ENCODE measurements around the gene IMMP2L. TPM values are rescaled to one million over a fixed set of nuclear protein-coding genes. Genes with fewer than 3 reads are reported as not detected.
A peak's percentile ranks its signal among the peaks of the same experiment; 100 is the strongest.

The IMMP2L gene
- total RNA-seq, 3 donors from 2014 or later (not counting 1 experiment from before 2014, with no cell fraction given): 6.9 to 9.2 (median 8.7) TPM

DNA sequence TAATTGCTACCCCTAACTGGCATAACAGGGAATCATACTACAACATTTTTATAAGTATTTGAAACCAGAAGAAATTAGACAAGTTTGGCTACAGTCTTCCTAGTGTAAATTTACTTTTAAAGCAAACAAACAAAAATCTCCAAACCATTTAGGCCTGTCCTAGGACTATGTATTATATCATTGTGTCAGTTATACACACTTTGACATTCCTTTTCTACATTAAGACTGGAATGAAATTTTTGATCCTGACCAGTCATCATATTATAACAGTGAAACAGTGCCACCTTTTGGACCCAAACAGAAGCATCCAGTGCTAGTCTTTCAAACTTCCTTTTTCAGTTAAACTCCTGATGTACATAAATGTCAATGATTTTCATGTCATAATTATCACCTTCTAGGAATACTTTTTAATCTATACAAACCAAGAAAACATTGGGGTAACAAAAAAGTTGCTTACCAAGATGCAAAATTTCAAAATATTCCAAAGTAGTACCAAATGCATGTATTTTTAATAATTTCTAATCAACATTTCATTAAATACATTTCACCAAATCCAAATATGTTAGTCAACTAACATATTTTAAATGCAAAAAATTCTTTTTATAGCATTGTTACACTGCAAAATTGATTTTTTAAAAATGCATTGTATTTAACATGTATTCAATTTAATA lies 75.7 kb downstream of the IMMP2L start:
- H3K36me3 Mint-ChIP-seq: no peaks in the 10 kb centered on the region
- DNase-seq: peak in 1 of 2 donors; percentile 63
- Histone ChIP-seq H3K27ac (ENCODE audit: low read length) (no peak overlapping the region), H3K9me3 (ENCODE audit: control insufficient read depth, insufficient read depth, low read length) (no peaks in the 10 kb centered on the region), H3K27me3 (ENCODE audit: control insufficient read depth, insufficient read depth, low read length) (no peaks in the 10 kb centered on the region), H3K4me3 (ENCODE audit: low read length) (no peak overlapping the region), H3K36me3 (ENCODE audit: control insufficient read depth, insufficient read depth, low read length) (no peaks in the 10 kb centered on the region), H3K4me1 (ENCODE audit: control insufficient read depth, insufficient read depth, low read length) (no peaks in the 10 kb centered on the region)
- intact Hi-C loops (cut with micrococcal nuclease): no loop called here
- H3K4me1 Mint-ChIP-seq: no peaks in the 10 kb centered on the region
- peak; percentile 58 for TF ChIP-seq CTCF (IDR thresholded peaks at IDR 0.05)
- no peaks in the 10 kb centered on the region for H3K9me3 Mint-ChIP-seq
- no peak overlapping the region for H3K4me3 Mint-ChIP-seq
- no peak overlapping the region for H3K27ac Mint-ChIP-seq
- peak in 1 of 3 donors; percentile 40 for ATAC-seq
- no peaks in the 10 kb centered on the region for H3K27me3 Mint-ChIP-seq (ENCODE audit: low read depth in 2 of 2)

DNA sequence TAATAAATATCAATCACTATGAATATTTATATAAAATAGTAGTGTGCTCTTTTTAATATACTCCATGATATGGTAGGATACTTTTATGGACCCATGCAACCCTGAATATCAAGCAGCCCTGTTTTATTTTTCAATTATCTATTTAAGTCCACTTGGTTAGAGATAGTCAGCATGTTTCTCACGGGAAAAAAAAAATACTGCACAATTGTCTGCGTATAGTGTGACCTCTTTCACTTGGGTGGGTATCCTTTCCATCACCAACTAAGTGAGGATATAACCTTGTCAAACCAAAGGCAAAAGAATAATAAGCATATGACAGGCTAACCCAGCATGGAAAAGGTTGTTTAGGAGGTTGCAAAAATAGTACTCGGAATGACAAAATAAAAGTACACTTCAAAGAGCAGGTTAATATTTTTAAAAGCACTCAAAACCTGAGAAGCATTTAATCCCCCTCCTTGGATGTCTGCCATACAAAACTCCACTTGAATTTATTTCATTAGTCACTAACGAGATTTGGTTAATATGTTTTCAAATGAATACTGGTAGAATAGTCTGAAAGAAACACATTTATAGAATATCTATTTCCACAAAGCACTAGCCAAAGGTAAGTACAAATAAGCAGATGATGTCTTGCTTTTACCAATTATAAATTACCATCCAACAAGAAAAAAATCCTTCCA lies 76.5 kb downstream of the IMMP2L start:
- Mint-ChIP-seq H3K4me3 (no peak overlapping the region), H3K27me3 (ENCODE audit: low read depth in 2 of 2) (no peaks in the 10 kb centered on the region), H3K9me3 (no peaks in the 10 kb centered on the region), H3K27ac (no peak overlapping the region), H3K36me3 (no peaks in the 10 kb centered on the region), H3K4me1 (no peaks in the 10 kb centered on the region)
- ATAC-seq: no peak
- H3K4me3 ChIP-seq (ENCODE audit: low read length): no peak overlapping the region
- no peaks in the 10 kb centered on the region for H3K4me1 ChIP-seq (ENCODE audit: control insufficient read depth, insufficient read depth, low read length)
- no peaks in the 10 kb centered on the region for H3K9me3 ChIP-seq (ENCODE audit: control insufficient read depth, insufficient read depth, low read length)
- H3K27me3 ChIP-seq (ENCODE audit: control insufficient read depth, insufficient read depth, low read length): no peaks in the 10 kb centered on the region
- no peak for DNase-seq
- intact Hi-C loops (cut with micrococcal nuclease): no loop called here
- WGBS (ENCODE audit: insufficient coverage): 91% methylated on average over 3 of the region's 4 CpGs
- H3K27ac ChIP-seq (ENCODE audit: low read length): no peak overlapping the region
- TF ChIP-seq CTCF (IDR thresholded peaks at IDR 0.05): no peak
- H3K36me3 ChIP-seq (ENCODE audit: control insufficient read depth, insufficient read depth, low read length): no peaks in the 10 kb centered on the region

- Histone ChIP-seq H3K9me3 (ENCODE audit: control insufficient read depth, insufficient read depth, low read length) (no peaks in the 10 kb centered on the region), H3K36me3 (ENCODE audit: control insufficient read depth, insufficient read depth, low read length) (no peaks in the 10 kb centered on the region), H3K27ac (ENCODE audit: low read length) (no peak overlapping the region), H3K4me1 (ENCODE audit: control insufficient read depth, insufficient read depth, low read length) (no peaks in the 10 kb centered on the region), H3K27me3 (ENCODE audit: control insufficient read depth, insufficient read depth, low read length) (no peaks in the 10 kb centered on the region), H3K4me3 (ENCODE audit: low read length) (no peak overlapping the region)
- DNase-seq (no peak), ATAC-seq (no peak)
- no peaks in the 10 kb centered on the region for H3K27me3 Mint-ChIP-seq (ENCODE audit: low read depth in 2 of 2)
- no peak for TF ChIP-seq CTCF (IDR thresholded peaks at IDR 0.05)
- H3K27ac Mint-ChIP-seq: no peak overlapping the region
- intact Hi-C loops (cut with micrococcal nuclease): no loop called here
- no peak overlapping the region for H3K4me3 Mint-ChIP-seq
- no peaks in the 10 kb centered on the region for H3K36me3 Mint-ChIP-seq
- WGBS (ENCODE audit: insufficient coverage): 80% methylated on average over 1 of the region's 2 CpGs
- H3K9me3 Mint-ChIP-seq: no peaks in the 10 kb centered on the region
- no peaks in the 10 kb centered on the region for H3K4me1 Mint-ChIP-seq
Measured at GRCh38 chr7:111483078-111483477, 79.2 kb downstream of the IMMP2L start.
